H1 (cell line): Measurements from ENCODE around the gene UPB1. TPM values are rescaled to one million over a fixed set of nuclear protein-coding genes. Genes with fewer than 3 reads are reported as not detected.

Source experiments
- CEBPB ChIP-seq: IDR thresholded peaks from 2 replicates; pipeline ENCODE4 v1.6.1; 2012; ENCODE audit warnings: low read depth, low read length
- CHD7 ChIP-seq: fragments of 300-600 bp; sonication (generic); IDR thresholded peaks from 2 replicates; pipeline ENCODE4 v1.7.1; 2012; ENCODE audit warnings: low read length, moderate library complexity, mild to moderate bottlenecking, inconsistent platforms; ENCODE audit not compliant: insufficient replicate concordance
- CTBP2 ChIP-seq: IDR thresholded peaks from 2 replicates; pipeline ENCODE4 v1.7.0; 2011; ENCODE audit warnings: borderline replicate concordance, mild to moderate bottlenecking, moderate library complexity, mixed read lengths, low read length; ENCODE audit not compliant: insufficient read depth, insufficient read length
- GABPA ChIP-seq: IDR thresholded peaks from 2 replicates; pipeline ENCODE4 v1.6.1; 2011; ENCODE audit warnings: mild to moderate bottlenecking, low read length, moderate library complexity, borderline replicate concordance; ENCODE audit not compliant: insufficient read depth
- HDAC2 ChIP-seq, 2 experiments: fragments of 300-600 bp in 1 of 2; sonication (generic) in 1 of 2; IDR thresholded peaks; 2 replicates each; pipeline ENCODE4 v1.6.1; 2011 to 2012; ENCODE audit warnings: low read depth in 2 of 2, low read length in 2 of 2, mild to moderate bottlenecking in 2 of 2, moderate library complexity in 2 of 2, borderline replicate concordance in 1 of 2, inconsistent platforms in 1 of 2
- HDAC6 ChIP-seq: IDR thresholded peaks from one replicate; pipeline ENCODE4 v1.7.1; 2012; ENCODE audit warnings: low read depth, mild to moderate bottlenecking, inconsistent platforms, low read length, moderate library complexity
- SAP30 ChIP-seq: fragments of 300-600 bp; sonication (generic); IDR thresholded peaks from 2 replicates; pipeline ENCODE4 v1.7.1; 2012; ENCODE audit warnings: low read length, moderate library complexity, mild to moderate bottlenecking, inconsistent platforms; ENCODE audit not compliant: insufficient read depth, insufficient replicate concordance
- SP2 ChIP-seq: IDR thresholded peaks from 2 replicates; pipeline ENCODE4 v1.6.1; 2012; ENCODE audit warnings: mild to moderate bottlenecking, low read length, inconsistent platforms
- polyA plus RNA-seq, 7 experiments: library from polyadenylated mRNA; depleted of rRNA in 3 of 7; stranded (reverse) in 5 of 7; unstranded in 2 of 7; fragments of >200 nt in 5 of 7; fragments of 200-250 nt in 2 of 7; gene quantifications; 1 replicate in 5 of 7; 2 replicates in 1 of 7; 4 replicates in 1 of 7; pipeline versions ENCODE4 v1.2.1 to v1.2.3, GENCODE V29; 2011 to 2013; ENCODE audit warnings: missing spikeins in 2 of 7, mixed read lengths in 2 of 7
- total RNA-seq: library from RNA; stranded (reverse); fragmentation: NEBNext Ultra II Directional; extraction: Animal tissue kit (Norgen Biotek cat#: 25700); gene quantifications from 2 replicates; pipeline ENCODE4 v1.2.1, GENCODE V29; 2021

Gene UPB1
- total and polyA plus RNA-seq, 2 of the 8 experiments (the other 6 are each of a cell fraction or from before 2014, with no cell fraction given) = 0.09 TPM; not detected in 1

GRCh38 chr22:24463071-24463760 is 31.9 kb upstream of the UPB1 start (continued):
- TF ChIP-seq CHD7 = no peak
- no peak for TF ChIP-seq CTBP2
- no peak for TF ChIP-seq HDAC6
- no peak for TF ChIP-seq CEBPB
- TF ChIP-seq SP2 = no peak
- no peak for TF ChIP-seq SAP30
- no peak for TF ChIP-seq GABPA
- no peak for TF ChIP-seq HDAC2 (IDR thresholded peaks at IDR 0.05; ENCODE audit: borderline replicate concordance in 1 of 2, low read depth in 2 of 2, low read length in 2 of 2)
